ENCODE results near the gene DEPDC1. TPM values are rescaled to one million over a fixed set of nuclear protein-coding genes. Genes with fewer than 3 reads are reported as not detected.

The DEPDC1 gene
- 4.0 and 5.0 TPM in 2 replicates for total RNA-seq
- polyA plus RNA-seq, result 2.1 and 2.9 TPM in 2 replicates

- peak; percentile 97 for DNase-seq (ENCODE audit: low spot score)
- Histone ChIP-seq H3K36me3 (replicated peaks; ENCODE audit: insufficient read depth, low read depth) (no peaks in the 10 kb centered on the region), H3K4me1 (ENCODE audit: insufficient read depth) (peaks cover 8% of the 10 kb centered on the region), H4K20me1 (ENCODE audit: insufficient read depth, poor library complexity, severe bottlenecking) (no peaks in the 10 kb centered on the region), H3K9me2 (replicated peaks; ENCODE audit: insufficient read depth) (no peaks in the 10 kb centered on the region), H3K79me2 (peaks cover 14% of the 10 kb centered on the region), H3K27ac (peak within 1 kb of the TSS; percentile 29), H3K4me3 (peak within 1 kb of the TSS; percentile 65), H2AFZ (peak within 1 kb of the TSS; percentile 89), H3K27me3 (no peaks in the 10 kb centered on the region), H3K4me2 (peak within 1 kb of the TSS; percentile 95), H3K9me3 (ENCODE audit: low read depth) (no peaks in the 10 kb centered on the region)
- WGBS (ENCODE audit: low lambda C conversion rate, missing lambda C conversion rate), result under 1% methylated on average over 63 of the region's 64 CpGs
- TF ChIP-seq, protein P1, sequence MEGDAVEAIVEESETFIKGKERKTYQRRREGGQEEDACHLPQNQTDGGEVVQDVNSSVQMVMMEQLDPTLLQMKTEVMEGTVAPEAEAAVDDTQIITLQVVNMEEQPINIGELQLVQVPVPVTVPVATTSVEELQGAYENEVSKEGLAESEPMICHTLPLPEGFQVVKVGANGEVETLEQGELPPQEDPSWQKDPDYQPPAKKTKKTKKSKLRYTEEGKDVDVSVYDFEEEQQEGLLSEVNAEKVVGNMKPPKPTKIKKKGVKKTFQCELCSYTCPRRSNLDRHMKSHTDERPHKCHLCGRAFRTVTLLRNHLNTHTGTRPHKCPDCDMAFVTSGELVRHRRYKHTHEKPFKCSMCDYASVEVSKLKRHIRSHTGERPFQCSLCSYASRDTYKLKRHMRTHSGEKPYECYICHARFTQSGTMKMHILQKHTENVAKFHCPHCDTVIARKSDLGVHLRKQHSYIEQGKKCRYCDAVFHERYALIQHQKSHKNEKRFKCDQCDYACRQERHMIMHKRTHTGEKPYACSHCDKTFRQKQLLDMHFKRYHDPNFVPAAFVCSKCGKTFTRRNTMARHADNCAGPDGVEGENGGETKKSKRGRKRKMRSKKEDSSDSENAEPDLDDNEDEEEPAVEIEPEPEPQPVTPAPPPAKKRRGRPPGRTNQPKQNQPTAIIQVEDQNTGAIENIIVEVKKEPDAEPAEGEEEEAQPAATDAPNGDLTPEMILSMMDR (IDR thresholded peaks at IDR 0.05; ENCODE audit: poor library complexity), result no peak
- TF ChIP-seq EZH2phosphoT487 (IDR thresholded peaks at IDR 0.05; ENCODE audit: low read depth, severe bottlenecking, unreplicated experiment) (no peak), EZH2 (IDR thresholded peaks at IDR 0.05; ENCODE audit: borderline replicate concordance) (no peak)
Measured at GRCh38 chr1:68496680-68497357, at the start of gene DEPDC1. TSS of gene DEPDC1 (minus strand) at chr1:68497082. CDS start at chr1:68496999, 83 bp downstream.

DNA sequence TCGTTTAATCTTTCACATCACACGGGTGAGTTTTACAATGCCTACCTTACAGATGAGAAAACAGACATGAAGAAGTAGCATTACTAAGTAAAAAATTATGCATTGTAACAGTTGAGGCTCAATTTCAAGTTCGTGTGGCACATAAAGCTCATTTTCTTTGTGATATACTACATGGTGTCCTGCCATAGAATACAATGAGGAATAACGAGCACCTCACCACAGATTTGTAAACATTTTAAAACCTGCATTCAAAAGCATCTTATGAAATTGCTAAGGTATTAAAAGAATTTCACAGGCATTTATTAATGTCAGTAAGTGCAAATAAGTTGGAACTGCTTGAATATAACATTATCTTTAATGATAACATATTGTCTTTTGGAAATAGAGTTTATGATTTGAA lies 47.8 kb upstream of the DEPDC1 start:
- H4K20me1 ChIP-seq (ENCODE audit: insufficient read depth, poor library complexity, severe bottlenecking), result no peaks in the 10 kb centered on the region
- no peaks in the 10 kb centered on the region for H3K9me3 ChIP-seq (ENCODE audit: low read depth)
- H3K9me2 ChIP-seq (replicated peaks; ENCODE audit: insufficient read depth), result no peaks in the 10 kb centered on the region
- no peak for DNase-seq (ENCODE audit: low spot score)
- H3K36me3 ChIP-seq (replicated peaks; ENCODE audit: insufficient read depth, low read depth), result no peaks in the 10 kb centered on the region
- H3K79me2 ChIP-seq, result no peaks in the 10 kb centered on the region
- H3K4me2 ChIP-seq, result no peak overlapping the region
- no peak overlapping the region for H3K4me3 ChIP-seq
- TF ChIP-seq, protein P1 (IDR thresholded peaks at IDR 0.05; ENCODE audit: poor library complexity), result no peak
- TF ChIP-seq EZH2 (IDR thresholded peaks at IDR 0.05; ENCODE audit: borderline replicate concordance) (no peak), EZH2phosphoT487 (IDR thresholded peaks at IDR 0.05; ENCODE audit: low read depth, severe bottlenecking, unreplicated experiment) (no peak)
- WGBS (ENCODE audit: low lambda C conversion rate, missing lambda C conversion rate), result 85% methylated on average over 4 of the region's 4 CpGs
- H3K4me1 ChIP-seq (ENCODE audit: insufficient read depth), result no peaks in the 10 kb centered on the region
- no peaks in the 10 kb centered on the region for H3K27me3 ChIP-seq
- H2AFZ ChIP-seq, result no peak overlapping the region
- H3K27ac ChIP-seq, result no peak overlapping the region

DNA sequence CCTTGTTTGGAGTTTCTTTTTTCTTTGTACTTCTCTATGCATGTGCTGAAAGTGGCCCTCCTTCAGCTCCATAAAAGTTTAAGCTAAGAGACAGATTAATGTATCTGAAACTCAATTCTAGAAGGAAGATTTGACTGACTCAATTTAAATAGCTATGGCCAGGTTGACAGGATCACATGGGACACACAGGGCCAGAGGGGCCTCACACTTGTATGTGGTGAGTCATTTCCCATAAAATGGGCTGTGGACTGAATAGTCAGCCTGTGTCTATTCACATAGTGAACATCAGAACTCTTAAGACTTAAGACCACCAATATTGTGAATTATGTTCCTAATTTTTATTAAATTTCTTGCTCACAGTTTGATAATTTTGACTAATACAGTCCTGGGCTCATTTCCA lies 45.7 kb upstream of the DEPDC1 start:
- Histone ChIP-seq H3K27me3 (no peaks in the 10 kb centered on the region), H3K9me3 (ENCODE audit: low read depth) (no peaks in the 10 kb centered on the region), H3K4me1 (ENCODE audit: insufficient read depth) (no peaks in the 10 kb centered on the region), H4K20me1 (ENCODE audit: insufficient read depth, poor library complexity, severe bottlenecking) (no peaks in the 10 kb centered on the region), H3K27ac (no peak overlapping the region), H3K79me2 (no peaks in the 10 kb centered on the region), H3K36me3 (replicated peaks; ENCODE audit: insufficient read depth, low read depth) (no peaks in the 10 kb centered on the region), H3K4me3 (no peak overlapping the region), H3K4me2 (no peak overlapping the region), H3K9me2 (replicated peaks; ENCODE audit: insufficient read depth) (no peaks in the 10 kb centered on the region), H2AFZ (no peak overlapping the region)
- peak; percentile 16 for DNase-seq (ENCODE audit: low spot score)
- TF ChIP-seq, protein P1 (IDR thresholded peaks at IDR 0.05; ENCODE audit: poor library complexity), result no peak
- TF ChIP-seq EZH2 (IDR thresholded peaks at IDR 0.05; ENCODE audit: borderline replicate concordance) (no peak), EZH2phosphoT487 (IDR thresholded peaks at IDR 0.05; ENCODE audit: low read depth, severe bottlenecking, unreplicated experiment) (no peak)
